ENCODE results near the gene ZBTB1.
"Not testable (repeated sequence)": the region's sequence is repeated elsewhere in the genome, so short reads cannot be mapped to it uniquely, and the experiment has no call there.

ZBTB1 gene

GRCh38 chr14:64525354-64525753 lies 20.8 kb downstream of the ZBTB1 start:
- DNase-seq (ENCODE audit: low read depth): no peak

GRCh38 chr14:64531567-64531966 lies 27.0 kb downstream of the ZBTB1 start:
- no peak for DNase-seq (ENCODE audit: low read depth)

- DNase-seq (ENCODE audit: low read depth): no peak
Measured at GRCh38 chr14:64536488-64537245, 32.1 kb downstream of the ZBTB1 start.

GRCh38 chr14:64540208-64541202 lies 35.9 kb downstream of the ZBTB1 start, which contains the start of gene HSPA2:
Gene HSPA2 (plus strand): TSS chr14:64540741. CDS start chr14:64540850, 109 bp downstream.
- peak; percentile 88 for DNase-seq (ENCODE audit: low read depth)

GRCh38 chr14:64541261-64541971 lies 36.8 kb downstream of the ZBTB1 start:
- no peak for DNase-seq (ENCODE audit: low read depth)

- DNase-seq (ENCODE audit: low read depth): no peak
Measured at GRCh38 chr14:64541972-64542835, 37.6 kb downstream of the ZBTB1 start.

- DNase-seq (ENCODE audit: low read depth): no peak
Measured at GRCh38 chr14:64542836-64543201, 38.2 kb downstream of the ZBTB1 start.

- no peak for DNase-seq (ENCODE audit: low read depth)
Measured at GRCh38 chr14:64544607-64545312, 40.2 kb downstream of the ZBTB1 start.

- no peak for DNase-seq (ENCODE audit: low read depth)
Measured at GRCh38 chr14:64549016-64549415, 44.4 kb downstream of the ZBTB1 start.

- peak; percentile 10 for DNase-seq (ENCODE audit: low read depth)
Measured at GRCh38 chr14:64549791-64550620, 45.4 kb downstream of the ZBTB1 start, which contains the start of gene PPP1R36. Gene PPP1R36 (plus strand): TSS chr14:64549961. CDS start chr14:64549998, 37 bp downstream.

- DNase-seq (ENCODE audit: low read depth): no peak
Measured at GRCh38 chr14:64550621-64551333, 46.2 kb downstream of the ZBTB1 start.

GRCh38 chr14:64554556-64554955 lies 50.0 kb downstream of the ZBTB1 start:
- DNase-seq (ENCODE audit: low read depth): no peak

- DNase-seq (ENCODE audit: low read depth): no peak
Measured at GRCh38 chr14:64556526-64556925, 52.0 kb downstream of the ZBTB1 start.

GRCh38 chr14:64558216-64558615 lies 53.6 kb downstream of the ZBTB1 start:
- DNase-seq (ENCODE audit: low read depth): not testable (repeated sequence)

GRCh38 chr14:64561631-64562030 lies 57.1 kb downstream of the ZBTB1 start:
- DNase-seq (ENCODE audit: low read depth): no peak

GRCh38 chr14:64562436-64562835 lies 57.9 kb downstream of the ZBTB1 start:
- DNase-seq (ENCODE audit: low read depth): no peak

- no peak for DNase-seq (ENCODE audit: low read depth)
Measured at GRCh38 chr14:64563696-64564095, 59.1 kb downstream of the ZBTB1 start.

- no peak for DNase-seq (ENCODE audit: low read depth)
Measured at GRCh38 chr14:64566651-64567122, 62.1 kb downstream of the ZBTB1 start.

GRCh38 chr14:64569138-64569631 lies 64.6 kb downstream of the ZBTB1 start:
- DNase-seq (ENCODE audit: low read depth): no peak

All from stimulated activated CD8-positive, alpha-beta memory T cell treated with anti-CD3 and anti-CD28 coated beads, Interleukin-12 subunit alpha, Interleukin-12 subunit beta, amount 100 ng/mL, for 4 hours (primary cell).